Subcutaneous abdominal adipose tissue (tissue), 5 donors: ENCODE results near the gene IGSF8.

Source experiments
- H3K27ac ChIP-seq: one replicate; pipeline ENCODE4 v1.7.0; 2013; ENCODE audit warnings: low read depth, mild to moderate bottlenecking, inconsistent platforms, low read length, moderate library complexity
- H3K27me3 ChIP-seq, 5 donors: one replicate each; pipeline ENCODE4 v1.7.0; 2013; ENCODE audit warnings: low read length in 5 of 5, inconsistent platforms in 1 of 5; ENCODE audit not compliant: control insufficient read depth in 5 of 5, insufficient read depth in 4 of 5
- H3K36me3 ChIP-seq, 5 donors: one replicate each; pipeline ENCODE4 v1.7.0; 2013; ENCODE audit warnings: low read length in 5 of 5; ENCODE audit not compliant: control insufficient read depth in 5 of 5, insufficient read depth in 5 of 5
- H3K4me1 ChIP-seq, 5 donors: one replicate each; pipeline ENCODE4 v1.7.0; 2013; ENCODE audit warnings: low read length in 5 of 5, mild to moderate bottlenecking in 3 of 5, moderate library complexity in 1 of 5; ENCODE audit not compliant: control insufficient read depth in 5 of 5, insufficient read depth in 5 of 5
- H3K4me3 ChIP-seq, 5 donors: one replicate each; pipeline ENCODE4 v1.7.0; 2013; ENCODE audit warnings: low read length in 5 of 5, low read depth in 1 of 5
- H3K9ac ChIP-seq, 5 donors: one replicate each; pipeline ENCODE4 v1.7.0; 2013; ENCODE audit warnings: low read length in 5 of 5, mild to moderate bottlenecking in 4 of 5, moderate library complexity in 3 of 5
- H3K9me3 ChIP-seq, 5 donors: one replicate each; pipeline ENCODE4 v1.7.0; 2013; ENCODE audit warnings: low read length in 5 of 5; ENCODE audit not compliant: control insufficient read depth in 5 of 5
- donor health status: healthy.
- donor health status: healthy.
- donor health status: healthy.
- donor health status: healthy.
- donor health status: healthy.

IGSF8 gene, protein sequence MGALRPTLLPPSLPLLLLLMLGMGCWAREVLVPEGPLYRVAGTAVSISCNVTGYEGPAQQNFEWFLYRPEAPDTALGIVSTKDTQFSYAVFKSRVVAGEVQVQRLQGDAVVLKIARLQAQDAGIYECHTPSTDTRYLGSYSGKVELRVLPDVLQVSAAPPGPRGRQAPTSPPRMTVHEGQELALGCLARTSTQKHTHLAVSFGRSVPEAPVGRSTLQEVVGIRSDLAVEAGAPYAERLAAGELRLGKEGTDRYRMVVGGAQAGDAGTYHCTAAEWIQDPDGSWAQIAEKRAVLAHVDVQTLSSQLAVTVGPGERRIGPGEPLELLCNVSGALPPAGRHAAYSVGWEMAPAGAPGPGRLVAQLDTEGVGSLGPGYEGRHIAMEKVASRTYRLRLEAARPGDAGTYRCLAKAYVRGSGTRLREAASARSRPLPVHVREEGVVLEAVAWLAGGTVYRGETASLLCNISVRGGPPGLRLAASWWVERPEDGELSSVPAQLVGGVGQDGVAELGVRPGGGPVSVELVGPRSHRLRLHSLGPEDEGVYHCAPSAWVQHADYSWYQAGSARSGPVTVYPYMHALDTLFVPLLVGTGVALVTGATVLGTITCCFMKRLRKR

DNA sequence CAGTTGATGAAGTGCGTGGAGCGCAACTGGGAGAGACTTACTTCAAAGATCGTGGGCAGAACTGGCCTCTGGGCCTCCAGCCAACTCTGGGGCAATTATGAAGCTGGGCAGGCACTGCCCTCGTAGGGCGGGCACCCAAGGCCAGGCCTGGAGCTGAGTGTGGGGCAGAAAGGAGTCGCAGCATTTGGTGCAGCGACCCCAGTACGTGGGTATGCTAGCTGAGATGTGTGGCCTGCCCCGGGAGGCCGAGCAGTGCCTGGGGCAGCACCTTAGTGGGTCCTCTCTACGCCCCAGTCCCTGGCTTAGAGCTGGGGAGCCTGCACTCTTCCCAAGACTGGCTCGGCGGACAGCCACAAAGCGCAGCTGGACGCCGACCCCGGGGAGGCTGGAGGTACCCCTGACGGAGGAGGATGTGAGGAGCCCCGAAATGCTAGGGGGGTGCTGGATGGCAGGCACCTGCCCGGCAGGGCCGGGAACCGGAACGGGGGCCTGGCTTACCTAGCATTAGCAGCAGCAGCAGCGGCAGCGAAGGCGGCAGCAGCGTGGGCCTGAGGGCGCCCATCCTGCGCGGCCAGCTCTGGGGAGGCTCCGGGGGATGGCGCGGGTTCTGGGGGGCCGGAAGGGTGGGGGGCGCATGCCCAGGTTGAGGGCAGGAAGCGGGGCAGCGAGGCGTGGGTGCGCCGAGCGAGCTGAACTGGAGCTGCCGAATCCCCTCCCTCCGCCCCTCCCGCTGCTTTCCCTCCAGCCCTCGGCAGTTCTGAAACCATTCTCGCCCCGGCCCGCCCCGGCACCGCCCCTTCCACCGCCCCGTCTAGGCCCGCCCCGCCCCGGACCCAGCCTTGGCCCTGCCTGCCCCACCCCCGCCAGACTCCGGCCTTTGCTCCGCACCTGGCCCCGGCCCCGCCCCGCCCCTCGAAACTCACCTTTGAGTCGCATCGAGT is at the start of gene IGSF8:
Gene IGSF8 (minus strand): TSS at position 709 of the 941 bp plus-strand sequence. CDS start 147 bp downstream, at position 562.
- Histone ChIP-seq H3K4me3 (peak within 1 kb of the TSS; percentile 76 to 87 (median 80)), H3K9ac (peak within 1 kb of the TSS; percentile 80 to 92 (median 90)), H3K4me1 (peaks cover 20 to 53% (median 39%) of the 10 kb centered on the region in 5 donors), H3K36me3 (peaks cover 0 to 21% (median 17%) of the 10 kb centered on the region in 5 donors), H3K9me3 (no peaks in the 10 kb centered on the region), H3K27me3 (no peaks in the 10 kb centered on the region), H3K27ac (peak within 1 kb of the TSS; percentile 95)

DNA sequence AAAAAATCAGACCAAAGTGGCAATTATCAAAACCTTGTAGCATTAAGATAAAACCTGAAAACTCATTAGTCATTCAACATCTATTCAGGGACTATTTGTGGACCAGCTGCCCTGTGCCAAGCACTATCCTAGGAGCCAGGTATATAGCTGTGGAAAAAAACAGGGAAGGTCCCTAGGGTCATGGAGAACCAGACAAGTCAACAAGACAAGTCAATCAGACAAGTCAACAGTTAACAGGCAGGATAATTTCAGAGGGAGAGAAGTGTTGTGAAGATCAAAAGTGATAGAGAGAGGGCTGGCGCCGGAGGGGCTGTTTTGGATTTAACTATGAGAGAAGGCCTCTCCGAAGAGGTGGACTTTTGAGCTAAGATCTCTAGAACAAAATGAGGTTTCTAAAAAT is 49.7 kb upstream of the IGSF8 start:
- H3K27me3 ChIP-seq = no peaks in the 10 kb centered on the region
- no peaks in the 10 kb centered on the region for H3K36me3 ChIP-seq
- H3K4me1 ChIP-seq = peaks cover 0 to 21% (median 7%) of the 10 kb centered on the region in 5 donors
- H3K9me3 ChIP-seq = no peaks in the 10 kb centered on the region
- no peak overlapping the region for H3K4me3 ChIP-seq
- H3K9ac ChIP-seq = no peak overlapping the region
- no peak overlapping the region for H3K27ac ChIP-seq

DNA sequence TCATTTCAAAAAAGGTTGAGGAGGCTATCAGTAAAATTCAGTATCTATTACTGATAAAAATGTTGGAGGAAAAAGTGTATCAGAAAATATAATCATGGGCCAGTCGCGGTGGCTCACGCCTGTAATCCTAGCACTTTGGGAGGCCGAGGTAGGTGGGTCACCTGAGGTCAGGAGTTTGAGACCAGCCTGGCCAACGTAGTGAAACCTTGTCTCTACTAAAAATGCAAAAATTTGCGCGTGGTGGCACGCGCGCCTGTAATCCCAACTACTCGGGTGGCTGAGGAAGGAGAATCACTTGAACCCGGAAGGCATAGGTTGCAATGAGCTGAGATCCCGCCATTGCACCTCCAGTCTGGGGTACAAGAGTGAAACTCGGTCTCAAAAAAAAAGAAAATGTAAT is 47.7 kb upstream of the IGSF8 start:
- Histone ChIP-seq H3K27me3 (no peaks in the 10 kb centered on the region), H3K36me3 (peaks cover 0 to 3% (median 0%) of the 10 kb centered on the region in 5 donors), H3K4me3 (no peak overlapping the region), H3K27ac (no peak overlapping the region), H3K4me1 (peaks cover 0 to 21% (median 10%) of the 10 kb centered on the region in 5 donors), H3K9ac (no peak overlapping the region), H3K9me3 (no peaks in the 10 kb centered on the region)

DNA sequence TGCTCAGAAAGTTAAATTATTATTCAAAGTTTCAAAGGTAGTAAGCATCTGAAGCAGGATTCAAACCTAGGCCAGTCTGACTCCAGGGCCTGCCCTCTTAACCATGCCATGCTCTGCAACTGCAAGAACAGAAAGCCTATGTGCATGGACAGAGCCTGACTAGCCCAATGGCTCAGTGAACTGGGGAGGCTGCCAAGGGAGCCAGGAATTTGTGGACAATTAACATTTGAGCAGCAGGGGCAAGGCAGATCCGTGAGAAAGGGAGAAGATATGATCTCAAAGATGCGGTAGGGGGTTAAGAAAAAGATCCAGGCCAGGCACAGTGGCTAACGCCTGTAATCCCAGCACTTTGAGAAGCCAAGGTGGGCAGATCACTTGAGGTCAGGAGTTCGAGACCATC is 46.5 kb upstream of the IGSF8 start:
- Histone ChIP-seq H3K4me1 (peaks cover 0 to 21% (median 10%) of the 10 kb centered on the region in 5 donors), H3K9ac (no peak overlapping the region), H3K4me3 (no peak overlapping the region), H3K27ac (no peak overlapping the region), H3K27me3 (no peaks in the 10 kb centered on the region), H3K9me3 (no peaks in the 10 kb centered on the region), H3K36me3 (peaks cover 0 to 7% (median under 1%) of the 10 kb centered on the region in 5 donors)

DNA sequence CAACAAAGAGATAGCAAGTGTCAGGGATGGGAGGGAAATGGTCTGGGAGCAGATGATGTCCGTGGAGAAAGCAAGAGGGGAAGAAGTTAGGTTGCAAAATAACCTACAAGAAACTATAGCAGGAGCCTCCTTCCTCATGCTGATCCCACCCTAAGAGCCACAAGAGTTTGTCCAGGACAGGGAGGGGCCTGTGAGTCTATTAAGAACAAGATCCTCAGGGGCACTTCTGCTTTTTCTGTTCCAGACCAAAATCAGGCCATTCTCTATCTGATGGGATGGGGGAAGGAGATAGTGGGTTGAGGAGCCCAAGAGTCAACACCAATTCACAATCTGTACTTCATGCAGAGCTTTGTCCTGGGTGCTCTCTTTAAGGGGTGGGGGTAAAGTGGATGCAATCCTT is 45.3 kb upstream of the IGSF8 start:
- H3K9ac ChIP-seq = no peak overlapping the region
- H3K4me1 ChIP-seq = peaks cover 0 to 12% (median 7%) of the 10 kb centered on the region in 5 donors
- H3K36me3 ChIP-seq = peaks cover 0 to 10% (median 2%) of the 10 kb centered on the region in 5 donors
- no peaks in the 10 kb centered on the region for H3K9me3 ChIP-seq
- no peak overlapping the region for H3K27ac ChIP-seq
- H3K27me3 ChIP-seq = no peaks in the 10 kb centered on the region
- no peak overlapping the region for H3K4me3 ChIP-seq

DNA sequence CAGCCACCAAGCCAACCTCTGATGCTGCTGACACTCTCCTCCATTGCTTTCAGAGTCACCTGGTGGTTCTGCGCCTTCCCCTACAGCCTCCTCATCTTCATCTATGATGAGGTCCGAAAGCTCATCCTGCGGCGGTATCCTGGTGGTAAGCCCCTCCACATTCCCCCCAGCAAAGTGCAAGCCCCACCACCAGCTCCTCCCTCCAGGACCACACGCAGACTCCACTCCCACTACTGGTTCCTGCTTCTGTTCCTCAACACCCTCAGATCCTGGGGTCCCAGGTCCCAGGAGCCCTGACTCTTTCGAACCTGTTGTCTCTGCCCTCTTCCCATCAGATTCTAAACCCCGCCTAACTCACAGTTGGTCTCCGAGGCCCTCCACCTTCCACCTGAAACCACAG is 41.4 kb upstream of the IGSF8 start:
- Histone ChIP-seq H3K27ac (no peak overlapping the region), H3K4me3 (no peak overlapping the region), H3K4me1 (peaks cover 0 to 11% (median 7%) of the 10 kb centered on the region in 5 donors), H3K9me3 (no peaks in the 10 kb centered on the region), H3K27me3 (no peaks in the 10 kb centered on the region), H3K36me3 (peaks cover 0 to 23% (median 10%) of the 10 kb centered on the region in 5 donors), H3K9ac (no peak overlapping the region)

DNA sequence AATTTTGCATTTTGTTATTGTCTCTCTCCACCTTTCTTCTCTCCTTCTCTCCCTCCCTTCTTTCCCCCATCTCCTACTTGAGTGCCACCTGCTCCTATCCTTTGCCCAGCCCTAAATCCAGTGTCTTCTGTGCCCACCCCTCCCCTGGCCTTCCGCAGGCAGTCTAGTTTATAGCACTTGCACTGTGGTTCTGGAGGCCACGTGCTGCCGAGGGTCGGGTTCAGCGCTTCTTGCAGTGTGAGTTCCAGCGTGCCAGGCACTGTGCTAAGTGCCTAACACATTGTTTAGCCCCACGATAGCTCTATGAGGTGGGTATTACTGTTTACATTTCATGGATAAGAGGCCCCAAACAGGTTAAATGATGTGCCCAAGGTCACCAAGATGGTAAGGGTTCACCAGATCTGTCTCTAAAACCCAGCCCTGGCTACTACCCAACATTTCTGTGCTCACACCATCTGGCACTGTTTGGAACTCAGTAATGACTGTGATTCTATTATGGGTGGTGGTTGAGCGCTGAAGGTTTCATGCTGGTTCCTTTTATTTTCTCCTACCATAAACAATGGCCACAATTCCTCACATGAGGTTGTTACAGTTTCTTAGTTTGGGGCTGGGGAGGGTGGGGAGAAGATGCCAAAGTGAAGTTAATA is 38.9 kb upstream of the IGSF8 start:
- Histone ChIP-seq H3K36me3 (peaks cover 0 to 23% (median 10%) of the 10 kb centered on the region in 5 donors), H3K9me3 (no peaks in the 10 kb centered on the region), H3K27ac (no peak overlapping the region), H3K4me1 (peaks cover 0 to 12% (median 5%) of the 10 kb centered on the region in 5 donors), H3K4me3 (no peak overlapping the region), H3K27me3 (no peaks in the 10 kb centered on the region), H3K9ac (no peak overlapping the region)

DNA sequence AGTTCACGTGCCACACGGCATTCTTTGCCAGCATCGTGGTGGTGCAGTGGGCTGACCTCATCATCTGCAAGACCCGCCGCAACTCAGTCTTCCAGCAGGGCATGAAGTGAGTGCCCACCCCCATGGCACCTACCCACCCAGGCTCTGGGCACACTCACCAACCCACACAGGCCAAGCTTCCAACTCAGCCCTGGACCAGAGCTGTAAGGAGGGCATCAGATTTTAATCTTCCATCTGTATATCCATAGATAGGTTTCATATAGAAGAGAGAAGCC is 38.4 kb upstream of the IGSF8 start:
- Histone ChIP-seq H3K4me1 (peaks cover 0 to 15% (median 10%) of the 10 kb centered on the region in 5 donors), H3K36me3 (peaks cover 0 to 23% (median 7%) of the 10 kb centered on the region in 5 donors), H3K9me3 (no peaks in the 10 kb centered on the region), H3K27me3 (no peaks in the 10 kb centered on the region), H3K27ac (no peak overlapping the region), H3K4me3 (no peak overlapping the region), H3K9ac (no peak overlapping the region)

DNA sequence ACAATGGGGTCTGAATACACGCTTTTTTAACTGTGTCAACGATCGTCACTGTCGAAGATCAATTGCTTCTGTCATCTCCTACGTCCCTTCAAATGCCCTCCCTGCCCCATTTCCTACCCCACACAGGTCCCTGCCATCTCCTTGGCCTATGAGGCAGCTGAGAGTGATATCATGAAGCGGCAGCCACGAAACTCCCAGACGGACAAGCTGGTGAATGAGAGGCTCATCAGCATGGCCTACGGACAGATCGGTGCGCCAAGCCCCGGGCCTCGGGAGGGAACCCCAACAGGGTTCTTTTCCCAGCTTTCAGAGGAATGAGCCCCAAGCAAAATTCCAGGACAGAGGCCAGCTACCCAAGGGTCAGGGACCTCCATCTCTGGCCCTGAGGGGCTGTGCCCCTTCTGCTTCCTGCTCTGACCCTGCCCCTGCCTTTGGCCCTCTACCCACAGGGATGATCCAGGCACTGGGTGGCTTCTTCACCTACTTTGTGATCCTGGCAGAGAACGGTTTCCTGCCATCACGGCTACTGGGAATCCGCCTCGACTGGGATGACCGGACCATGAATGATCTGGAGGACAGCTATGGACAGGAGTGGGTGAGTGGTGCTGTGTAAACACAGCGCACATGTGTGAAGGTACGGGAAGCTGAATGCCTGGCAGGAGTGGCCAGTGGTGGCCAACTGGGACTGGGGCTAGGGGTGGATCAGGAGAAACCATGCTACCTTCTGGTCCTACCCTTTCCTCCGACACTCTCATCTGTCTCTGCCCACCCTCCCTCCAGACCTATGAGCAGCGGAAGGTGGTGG is 37.9 kb upstream of the IGSF8 start:
- no peaks in the 10 kb centered on the region for H3K27me3 ChIP-seq
- H3K36me3 ChIP-seq = peaks cover 0 to 23% (median 7%) of the 10 kb centered on the region in 5 donors
- no peaks in the 10 kb centered on the region for H3K9me3 ChIP-seq
- H3K4me1 ChIP-seq = peaks cover 0 to 21% (median 12%) of the 10 kb centered on the region in 5 donors
- no peak overlapping the region for H3K9ac ChIP-seq
- no peak overlapping the region for H3K27ac ChIP-seq
- no peak overlapping the region for H3K4me3 ChIP-seq
